Trophoblast cell (in vitro differentiated cells and primary cell): Measurements from ENCODE around the gene KPNB1.

Source experiments
- DNase-seq, 2 donors: peaks; one replicate each; pipeline ENCODE4 v3.0.0-alpha.2; 2016
- H2AFZ ChIP-seq: 2 replicates; pipeline ENCODE4 v1.6.1; 2013; ENCODE audit warnings: low read length, moderate library complexity, mild to moderate bottlenecking; ENCODE audit not compliant: insufficient read depth, poor library complexity
- H2AK5ac ChIP-seq: 2 replicates; pipeline ENCODE4 v1.6.1; 2013; ENCODE audit warnings: mild to moderate bottlenecking, low read length
- H2BK120ac ChIP-seq: 2 replicates; pipeline ENCODE4 v1.6.1; 2013; ENCODE audit warnings: low read length, mild to moderate bottlenecking, moderate library complexity; ENCODE audit not compliant: insufficient read depth, poor library complexity
- H2BK12ac ChIP-seq: 2 replicates; pipeline ENCODE4 v1.6.1; 2013; ENCODE audit warnings: mild to moderate bottlenecking, low read length, moderate library complexity
- H2BK5ac ChIP-seq: 2 replicates; pipeline ENCODE4 v1.6.1; 2013; ENCODE audit warnings: low read length, low read depth, moderate library complexity, mild to moderate bottlenecking; ENCODE audit not compliant: poor library complexity
- H3K14ac ChIP-seq: 2 replicates; pipeline ENCODE4 v1.6.1; 2013; ENCODE audit warnings: mild to moderate bottlenecking, low read length
- H3K18ac ChIP-seq: 2 replicates; pipeline ENCODE4 v1.6.1; 2013; ENCODE audit warnings: mild to moderate bottlenecking, low read length
- H3K23ac ChIP-seq: 2 replicates; pipeline ENCODE4 v1.6.1; 2013; ENCODE audit warnings: low read length
- H3K27ac ChIP-seq: 2 replicates; pipeline ENCODE4 v1.5.1; 2013; ENCODE audit warnings: low read depth, mild to moderate bottlenecking, inconsistent platforms, low read length, moderate library complexity
- H3K27me3 ChIP-seq: 2 replicates; pipeline ENCODE4 v1.6.1; 2013; ENCODE audit warnings: inconsistent platforms, mild to moderate bottlenecking, low read length, moderate library complexity; ENCODE audit not compliant: insufficient read depth
- H3K36me3 ChIP-seq, 2 experiments: 1 replicate in 1 of 2; 2 replicates in 1 of 2; pipeline ENCODE4 v1.6.1; 2013; ENCODE audit warnings: low read length in 2 of 2, mild to moderate bottlenecking in 2 of 2, moderate library complexity in 1 of 2; ENCODE audit not compliant: insufficient read depth in 2 of 2, control insufficient read depth in 1 of 2
- H3K4ac ChIP-seq: 2 replicates; pipeline ENCODE4 v1.6.1; 2013; ENCODE audit warnings: low read depth, mild to moderate bottlenecking, low read length, moderate library complexity
- H3K4me1 ChIP-seq, 2 experiments: 1 replicate in 1 of 2; 2 replicates in 1 of 2; pipeline ENCODE4 v1.6.1; 2013; ENCODE audit warnings: low read length in 2 of 2, mild to moderate bottlenecking in 2 of 2, moderate library complexity in 1 of 2; ENCODE audit not compliant: insufficient read depth in 2 of 2, control insufficient read depth in 1 of 2
- H3K4me2 ChIP-seq: 2 replicates; pipeline ENCODE4 v1.6.1; 2013; ENCODE audit warnings: inconsistent platforms, mild to moderate bottlenecking, low read length, moderate library complexity
- H3K4me3 ChIP-seq: 2 replicates; pipeline ENCODE4 v1.5.1; 2013; ENCODE audit warnings: mild to moderate bottlenecking, low read depth, low read length, inconsistent platforms
- H3K79me1 ChIP-seq: one replicate; pipeline ENCODE4 v1.6.1; 2013; ENCODE audit warnings: low read length
- H3K79me2 ChIP-seq: 2 replicates; pipeline ENCODE4 v1.6.1; 2013; ENCODE audit warnings: low read length, mild to moderate bottlenecking; ENCODE audit not compliant: control insufficient read depth, insufficient read depth, poor library complexity
- H3K9ac ChIP-seq: 2 replicates; pipeline ENCODE4 v1.6.1; 2013; ENCODE audit warnings: mild to moderate bottlenecking, low read length
- H3K9me3 ChIP-seq: 2 replicates; pipeline ENCODE4 v1.6.1; 2013; ENCODE audit warnings: low read depth, mild to moderate bottlenecking, control low read depth, inconsistent platforms, low read length; ENCODE audit not compliant: insufficient read depth
- H4K12ac ChIP-seq: 2 replicates; pipeline ENCODE4 v1.6.1; 2013; ENCODE audit warnings: low read depth, mild to moderate bottlenecking, low read length, moderate library complexity
- H4K8ac ChIP-seq: 2 replicates; pipeline ENCODE4 v1.6.1; 2013; ENCODE audit warnings: low read depth, mild to moderate bottlenecking, low read length, moderate library complexity
- H4K91ac ChIP-seq: one replicate; pipeline ENCODE4 v1.6.1; 2013; ENCODE audit warnings: low read depth, mild to moderate bottlenecking, low read length, moderate library complexity
- WGBS: extraction: QIAGEN DNeasy Blood & Tissue Kit; methylation state at CpG from one replicate; pipeline ENCODE4 v1.1.7; 2013; ENCODE audit warnings: missing lambda C conversion rate; ENCODE audit not compliant: insufficient read length, insufficient coverage; ENCODE audit errors: extremely low coverage; 5-methylcytosine and 5-hydroxymethylcytosine counted together

Gene KPNB1

GRCh38 chr17:47721725-47722124, 72.0 kb downstream of the KPNB1 start:
- H2AFZ ChIP-seq = no peak overlapping the region
- H3K36me3 ChIP-seq = no peaks in the 10 kb centered on the region
- no peak overlapping the region for H4K8ac ChIP-seq
- no peak overlapping the region for H2AK5ac ChIP-seq
- H3K79me1 ChIP-seq = no peaks in the 10 kb centered on the region
- H3K4ac ChIP-seq = no peak overlapping the region
- H3K9me3 ChIP-seq = peaks cover 2% of the 10 kb centered on the region
- peaks cover 0 to 3% of the 10 kb centered on the region in 2 experiments for H3K4me1 ChIP-seq
- H4K12ac ChIP-seq = no peak overlapping the region
- DNase-seq = no peak
- H3K79me2 ChIP-seq = no peaks in the 10 kb centered on the region
- H3K27me3 ChIP-seq = peaks cover 8% of the 10 kb centered on the region
- no peak overlapping the region for H3K18ac ChIP-seq
- H3K14ac ChIP-seq = no peak overlapping the region
- no peak overlapping the region for H3K4me3 ChIP-seq
- H3K4me2 ChIP-seq = no peak overlapping the region
- H2BK120ac ChIP-seq = no peak overlapping the region
- no peak overlapping the region for H3K9ac ChIP-seq
- H2BK12ac ChIP-seq = no peak overlapping the region
- WGBS = no CpG with 5 or more reads among the region's 8 CpGs
- H4K91ac ChIP-seq = no peak overlapping the region
- H3K27ac ChIP-seq = no peak overlapping the region
- no peak overlapping the region for H3K23ac ChIP-seq
- no peak overlapping the region for H2BK5ac ChIP-seq

- Histone ChIP-seq H3K4ac (no peak overlapping the region), H4K91ac (no peak overlapping the region), H3K4me2 (no peak overlapping the region), H3K23ac (no peak overlapping the region), H3K14ac (no peak overlapping the region), H3K79me1 (no peaks in the 10 kb centered on the region), H3K79me2 (no peaks in the 10 kb centered on the region), H2AK5ac (no peak overlapping the region), H2AFZ (no peak overlapping the region), H3K27me3 (peaks cover 8% of the 10 kb centered on the region), H3K9me3 (peaks cover 2% of the 10 kb centered on the region), H4K12ac (no peak overlapping the region), H2BK5ac (no peak overlapping the region), H3K36me3 (no peaks in the 10 kb centered on the region), H4K8ac (no peak overlapping the region), H3K4me1 (peaks cover 0 to 3% of the 10 kb centered on the region in 2 experiments), H3K27ac (no peak overlapping the region), H2BK120ac (no peak overlapping the region), H3K4me3 (no peak overlapping the region), H2BK12ac (no peak overlapping the region), H3K9ac (no peak overlapping the region), H3K18ac (no peak overlapping the region)
- DNase-seq = no peak
- WGBS = no CpG with 5 or more reads among the region's 2 CpGs
Measured at GRCh38 chr17:47724705-47725104, 75.0 kb downstream of the KPNB1 start.

GRCh38 chr17:47725446-47726111, 75.9 kb downstream of the KPNB1 start:
- Histone ChIP-seq H3K14ac (no peak overlapping the region), H3K4me2 (no peak overlapping the region), H3K9ac (no peak overlapping the region), H2BK120ac (no peak overlapping the region), H3K79me1 (no peaks in the 10 kb centered on the region), H4K12ac (no peak overlapping the region), H3K18ac (no peak overlapping the region), H3K27me3 (peaks cover 5% of the 10 kb centered on the region), H3K4ac (no peak overlapping the region), H2AFZ (no peak overlapping the region), H3K9me3 (peaks cover under 1% of the 10 kb centered on the region), H3K36me3 (no peaks in the 10 kb centered on the region), H2BK12ac (no peak overlapping the region), H3K4me1 (peaks cover 0 to 3% of the 10 kb centered on the region in 2 experiments), H4K8ac (no peak overlapping the region), H3K79me2 (no peaks in the 10 kb centered on the region), H4K91ac (no peak overlapping the region), H2AK5ac (no peak overlapping the region), H3K23ac (no peak overlapping the region), H2BK5ac (no peak overlapping the region), H3K27ac (no peak overlapping the region), H3K4me3 (no peak overlapping the region)
- WGBS = no CpG with 5 or more reads among the region's 13 CpGs
- no peak for DNase-seq

- Histone ChIP-seq H3K4ac (no peak overlapping the region), H3K79me1 (no peaks in the 10 kb centered on the region), H3K27ac (no peak overlapping the region), H3K4me3 (no peak overlapping the region), H4K12ac (no peak overlapping the region), H3K79me2 (no peaks in the 10 kb centered on the region), H4K91ac (no peak overlapping the region), H3K14ac (no peak overlapping the region), H3K9me3 (no peaks in the 10 kb centered on the region), H3K27me3 (peaks cover 4% of the 10 kb centered on the region), H3K36me3 (no peaks in the 10 kb centered on the region), H2AFZ (no peak overlapping the region), H2AK5ac (no peak overlapping the region), H3K4me2 (no peak overlapping the region), H2BK120ac (no peak overlapping the region), H3K18ac (no peak overlapping the region), H2BK5ac (no peak overlapping the region), H2BK12ac (no peak overlapping the region), H3K9ac (no peak overlapping the region), H3K23ac (no peak overlapping the region), H3K4me1 (no peaks in the 10 kb centered on the region), H4K8ac (no peak overlapping the region)
- DNase-seq = no peak
- no CpG with 5 or more reads among the region's 12 CpGs for WGBS
Measured at GRCh38 chr17:47726796-47727703, 77.3 kb downstream of the KPNB1 start.
